Lower lobe of right lung (tissue), 2 donors: Measurements from ENCODE around the gene ZNF563. TPM values are rescaled to one million over a fixed set of nuclear protein-coding genes. Genes with fewer than 3 reads are reported as not detected.

ENCODE experiments used
- ATAC-seq, 2 donors: fragments of 200-7000 bp; cut with Tn5 transposase; one replicate each; pipeline ENCODE4 v1.9.1; 2020 to 2022; ENCODE audit warnings: mild to moderate bottlenecking in 2 of 2, moderate library complexity in 2 of 2
- DNase-seq: peaks from one replicate; pipeline ENCODE4 v3.0.0-alpha.2; 2020
- H3K27ac ChIP-seq: fragments of 200-600 bp; one replicate; pipeline ENCODE4 v1.8.0; 2022
- H3K27me3 ChIP-seq: fragments of 200-600 bp; one replicate; pipeline ENCODE4 v1.8.0; 2022; ENCODE audit warnings: low read depth
- H3K36me3 ChIP-seq: fragments of 200-600 bp; one replicate; pipeline ENCODE4 v1.8.0; 2022; ENCODE audit warnings: mild to moderate bottlenecking
- H3K4me1 ChIP-seq: fragments of 200-600 bp; one replicate; pipeline ENCODE4 v1.8.0; 2022
- H3K4me3 ChIP-seq: fragments of 200-600 bp; one replicate; pipeline ENCODE4 v1.8.0; 2022; ENCODE audit warnings: mild to moderate bottlenecking
- H3K9me3 ChIP-seq: fragments of 200-600 bp; one replicate; pipeline ENCODE4 v1.8.0; 2022
- intact Hi-C: fragments of 100-400 bp; cut with DNase I; formaldehyde crosslinking; loops from one replicate; pipeline ENCODE4 v1.11.0; 2022
- total RNA-seq: library from RNA; stranded (reverse); fragmentation: NEBNext Ultra II Directional; extraction: Animal tissue kit (Norgen Biotek cat#: 25700); gene quantifications from one replicate; pipeline ENCODE4 v1.2.1, GENCODE V29; 2021
- TF ChIP-seq, protein P1 (sequence below): fragments of 200-600 bp; IDR thresholded peaks from one replicate; pipeline ENCODE4 v1.8.0; 2022; ENCODE audit warnings: antibody characterized with exemption, mild to moderate bottlenecking
- donor health status: DM: no; HTN: yes; CAD: no; lungs with severe emphysema.

Gene ZNF563
- total RNA-seq, 1 donor from 2014 or later: 2.3 TPM

DNA sequence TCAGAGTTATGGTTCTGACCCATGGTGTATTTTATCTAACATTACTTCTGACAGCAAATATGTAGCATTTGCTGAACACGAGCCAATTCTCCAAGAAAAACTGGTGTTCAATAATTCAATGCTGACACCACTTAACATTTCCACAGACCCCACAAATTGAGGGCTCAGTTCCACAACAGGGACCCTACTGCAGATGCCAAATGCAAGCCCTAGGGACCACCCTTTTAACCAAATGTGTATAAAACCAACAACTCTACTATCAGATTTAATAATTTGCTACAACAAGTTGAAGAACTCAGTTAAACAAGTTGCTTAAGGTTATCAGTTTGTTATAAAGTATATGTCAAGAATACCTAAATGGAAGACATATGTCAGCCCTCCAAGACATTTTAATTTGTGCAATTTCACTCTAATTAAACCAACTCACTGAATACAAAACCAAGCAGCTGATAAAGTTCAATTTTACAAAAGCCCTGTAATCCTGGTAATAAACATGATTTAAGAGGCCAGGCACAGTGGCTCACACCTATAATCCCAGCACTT lies 45.4 kb downstream of the ZNF563 start:
- Histone ChIP-seq H3K27ac (no peak overlapping the region), H3K4me3 (no peak overlapping the region), H3K9me3 (peaks cover 4% of the 10 kb centered on the region), H3K4me1 (peaks cover 29% of the 10 kb centered on the region), H3K27me3 (no peaks in the 10 kb centered on the region), H3K36me3 (no peaks in the 10 kb centered on the region)
- ATAC-seq (no peak), DNase-seq (no peak)
- TF ChIP-seq, protein P1, sequence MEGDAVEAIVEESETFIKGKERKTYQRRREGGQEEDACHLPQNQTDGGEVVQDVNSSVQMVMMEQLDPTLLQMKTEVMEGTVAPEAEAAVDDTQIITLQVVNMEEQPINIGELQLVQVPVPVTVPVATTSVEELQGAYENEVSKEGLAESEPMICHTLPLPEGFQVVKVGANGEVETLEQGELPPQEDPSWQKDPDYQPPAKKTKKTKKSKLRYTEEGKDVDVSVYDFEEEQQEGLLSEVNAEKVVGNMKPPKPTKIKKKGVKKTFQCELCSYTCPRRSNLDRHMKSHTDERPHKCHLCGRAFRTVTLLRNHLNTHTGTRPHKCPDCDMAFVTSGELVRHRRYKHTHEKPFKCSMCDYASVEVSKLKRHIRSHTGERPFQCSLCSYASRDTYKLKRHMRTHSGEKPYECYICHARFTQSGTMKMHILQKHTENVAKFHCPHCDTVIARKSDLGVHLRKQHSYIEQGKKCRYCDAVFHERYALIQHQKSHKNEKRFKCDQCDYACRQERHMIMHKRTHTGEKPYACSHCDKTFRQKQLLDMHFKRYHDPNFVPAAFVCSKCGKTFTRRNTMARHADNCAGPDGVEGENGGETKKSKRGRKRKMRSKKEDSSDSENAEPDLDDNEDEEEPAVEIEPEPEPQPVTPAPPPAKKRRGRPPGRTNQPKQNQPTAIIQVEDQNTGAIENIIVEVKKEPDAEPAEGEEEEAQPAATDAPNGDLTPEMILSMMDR: no peak
- intact Hi-C loops: no loop called here

DNA sequence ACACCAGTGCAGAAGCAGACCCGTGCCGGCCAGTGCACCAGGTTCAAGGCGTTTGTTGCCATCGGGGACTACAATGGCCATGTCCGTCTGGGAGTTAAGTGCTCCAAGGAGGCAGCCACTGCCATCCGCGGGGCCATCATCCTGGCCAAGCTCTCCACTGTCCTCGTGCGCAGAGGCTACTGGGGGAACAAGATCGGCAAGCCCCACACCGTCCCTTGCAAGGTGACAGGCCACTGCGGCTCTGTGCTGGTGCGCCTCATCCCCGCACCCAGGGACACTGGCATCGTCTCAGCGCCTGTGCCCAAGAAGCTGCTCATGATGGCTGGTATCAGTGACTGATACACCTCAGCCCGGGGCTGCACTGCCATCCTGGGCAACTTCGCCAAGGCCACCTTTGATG lies 48.8 kb downstream of the ZNF563 start:
- Histone ChIP-seq H3K9me3 (peaks cover 29% of the 10 kb centered on the region), H3K27ac (no peak overlapping the region), H3K4me3 (no peak overlapping the region), H3K27me3 (no peaks in the 10 kb centered on the region), H3K4me1 (peaks cover 9% of the 10 kb centered on the region), H3K36me3 (no peaks in the 10 kb centered on the region)
- DNase-seq (no peak), ATAC-seq (no peak)
- TF ChIP-seq, protein P1: no peak
- intact Hi-C loops: no loop called here

DNA sequence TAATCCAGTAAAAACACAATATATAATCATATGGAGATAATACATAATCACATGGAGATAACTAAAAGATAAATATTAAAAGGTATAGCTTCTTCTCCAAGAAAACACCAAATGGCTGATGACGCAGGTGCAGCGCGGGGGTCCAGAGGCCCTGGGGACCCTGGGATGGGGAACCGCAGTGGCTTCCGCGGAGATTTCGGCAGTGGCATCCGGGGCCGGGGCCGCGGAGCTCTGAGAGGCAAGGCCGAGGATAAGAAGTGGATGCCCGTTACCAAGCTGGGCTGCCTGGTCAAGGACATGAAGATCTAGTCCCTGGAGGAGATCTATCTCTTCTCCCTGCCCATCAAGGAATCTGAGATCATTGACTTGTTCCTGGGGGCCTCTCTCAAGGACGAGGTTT lies 49.2 kb downstream of the ZNF563 start:
- H3K4me1 ChIP-seq: peaks cover 5% of the 10 kb centered on the region
- TF ChIP-seq, protein P1: no peak
- DNase-seq: no peak
- H3K4me3 ChIP-seq: no peak overlapping the region
- intact Hi-C loops: no loop called here
- no peaks in the 10 kb centered on the region for H3K27me3 ChIP-seq
- no peaks in the 10 kb centered on the region for H3K36me3 ChIP-seq
- no peak for ATAC-seq
- H3K27ac ChIP-seq: no peak overlapping the region
- H3K9me3 ChIP-seq: peaks cover 33% of the 10 kb centered on the region

DNA sequence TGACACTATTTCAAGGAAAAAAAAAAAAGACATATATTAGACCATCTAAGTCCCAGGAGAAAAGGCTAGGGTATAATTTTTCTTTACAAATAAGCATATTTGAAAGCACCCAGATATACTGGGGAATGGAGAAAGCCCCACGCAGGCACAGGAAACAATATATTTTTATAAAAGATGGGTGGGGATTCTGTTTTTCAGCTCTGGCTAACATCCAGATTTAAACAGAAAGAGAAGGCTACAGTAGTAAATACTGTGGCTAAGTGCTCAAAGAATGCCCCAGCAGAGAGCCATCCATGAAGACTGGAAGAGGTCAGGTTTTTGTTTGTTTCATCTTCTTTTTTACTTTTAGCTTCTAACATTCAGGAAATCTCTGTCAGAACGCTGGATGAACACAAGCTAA lies 54.7 kb downstream of the ZNF563 start:
- H3K27ac ChIP-seq: no peak overlapping the region
- TF ChIP-seq, protein P1: no peak
- no peak overlapping the region for H3K4me3 ChIP-seq
- ATAC-seq: no peak
- no peaks in the 10 kb centered on the region for H3K27me3 ChIP-seq
- peaks cover 88% of the 10 kb centered on the region for H3K9me3 ChIP-seq
- intact Hi-C loops: no loop called here
- peaks cover 27% of the 10 kb centered on the region for H3K36me3 ChIP-seq
- H3K4me1 ChIP-seq: no peaks in the 10 kb centered on the region
- DNase-seq: no peak

DNA sequence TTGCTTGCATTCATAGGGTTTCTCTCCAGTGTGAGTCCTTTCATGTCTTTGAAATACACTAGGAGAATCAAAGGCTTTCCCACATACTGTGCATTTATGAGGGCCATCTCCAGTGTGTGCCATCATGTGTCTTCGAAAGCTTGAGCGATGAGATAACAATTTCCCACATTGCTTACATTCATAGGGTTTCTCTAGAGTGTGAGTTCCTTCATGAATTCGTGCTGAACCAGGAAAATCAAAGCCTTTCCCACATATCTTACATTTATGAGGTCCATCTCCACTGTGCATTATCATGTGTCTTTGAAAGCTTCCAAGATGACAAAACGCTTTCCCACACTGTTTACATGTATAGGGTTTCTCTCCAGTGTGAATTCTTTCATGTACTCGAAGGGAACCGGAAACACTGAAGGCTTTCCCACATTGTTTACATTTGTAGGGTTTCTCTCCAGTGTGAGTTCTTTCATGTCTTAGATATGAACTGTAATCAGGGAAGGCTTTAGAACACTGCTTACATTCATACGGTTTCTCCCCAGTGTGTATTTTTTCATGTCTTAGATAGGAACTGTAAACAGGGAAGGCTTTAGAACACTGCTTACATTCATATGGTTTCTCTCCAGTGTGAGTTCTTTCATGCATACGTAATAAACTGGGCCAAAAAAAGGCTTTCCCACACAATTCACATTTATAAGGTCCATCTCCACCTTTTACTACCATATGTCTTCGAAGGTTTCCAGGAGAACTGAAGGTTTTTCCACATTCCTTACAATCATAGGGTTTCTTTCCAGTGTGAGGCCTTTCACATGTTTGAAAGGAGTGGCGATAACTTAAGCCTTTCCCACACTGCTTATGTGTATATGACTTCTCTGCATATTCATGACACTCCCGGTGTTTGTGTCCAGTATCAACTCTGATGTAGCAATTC lies 60.2 kb downstream of the ZNF563 start:
- TF ChIP-seq, protein P1: no peak
- no peak for DNase-seq
- ATAC-seq: no peak
- no peak overlapping the region for H3K27ac ChIP-seq
- peaks cover 98% of the 10 kb centered on the region for H3K9me3 ChIP-seq
- no peaks in the 10 kb centered on the region for H3K27me3 ChIP-seq
- peaks cover 41% of the 10 kb centered on the region for H3K36me3 ChIP-seq
- no peak overlapping the region for H3K4me3 ChIP-seq
- no peaks in the 10 kb centered on the region for H3K4me1 ChIP-seq
- intact Hi-C loops: no loop called here
